Hepatocyte (in vitro differentiated cells): ENCODE data around the gene RMDN2. TPM values are rescaled to one million over a fixed set of nuclear protein-coding genes. Genes with fewer than 3 reads are reported as not detected.

ENCODE experiments used
- DNase-seq: peaks from one replicate; pipeline ENCODE4 v3.0.0-alpha.2; 2016; ENCODE audit warnings: low spot score
- H2AFZ ChIP-seq: fragments of 200-600 bp; sonication (generic); 2 replicates; pipeline ENCODE4 v1.6.0; 2016; ENCODE audit warnings: antibody characterized with exemption, mild to moderate bottlenecking
- H3K27ac ChIP-seq: fragments of 200-600 bp; sonication (generic); 2 replicates; pipeline ENCODE4 v1.5.1; 2016; ENCODE audit warnings: mild to moderate bottlenecking
- H3K27me3 ChIP-seq: fragments of 200-600 bp; sonication (generic); 2 replicates; pipeline ENCODE4 v1.6.1; 2016
- H3K36me3 ChIP-seq: fragments of 200-600 bp; sonication (generic); replicated peaks from 2 replicates; pipeline ENCODE4 v1.5.1; 2016; ENCODE audit warnings: low read depth; ENCODE audit not compliant: insufficient read depth
- H3K4me1 ChIP-seq: fragments of 200-600 bp; sonication (generic); 2 replicates; pipeline ENCODE4 v1.5.1; 2016; ENCODE audit warnings: mild to moderate bottlenecking, moderate library complexity; ENCODE audit not compliant: insufficient read depth
- H3K4me2 ChIP-seq: fragments of 200-600 bp; sonication (generic); 2 replicates; pipeline ENCODE4 v1.6.0; 2016
- H3K4me3 ChIP-seq: fragments of 200-600 bp; sonication (generic); 2 replicates; pipeline ENCODE4 v1.5.1; 2016; ENCODE audit warnings: mild to moderate bottlenecking
- H3K79me2 ChIP-seq: fragments of 200-600 bp; sonication (generic); 2 replicates; pipeline ENCODE4 v1.6.0; 2017; ENCODE audit warnings: mild to moderate bottlenecking
- H3K9me2 ChIP-seq: fragments of 200-600 bp; sonication (generic); replicated peaks from 2 replicates; pipeline ENCODE4 v1.6.0; 2017; ENCODE audit warnings: mild to moderate bottlenecking; ENCODE audit not compliant: insufficient read depth
- H3K9me3 ChIP-seq: fragments of 200-600 bp; sonication (generic); 2 replicates; pipeline ENCODE4 v1.5.1; 2016; ENCODE audit warnings: low read depth, mild to moderate bottlenecking
- H4K20me1 ChIP-seq: fragments of 200-600 bp; sonication (generic); 2 replicates; pipeline ENCODE4 v1.6.0; 2016; ENCODE audit warnings: mild to moderate bottlenecking; ENCODE audit not compliant: insufficient read depth, poor library complexity, severe bottlenecking
- EZH2 ChIP-seq: fragments of 200-600 bp; sonication (generic); IDR thresholded peaks from 2 replicates; pipeline ENCODE4 v1.6.1; 2016; ENCODE audit warnings: antibody characterized with exemption, mild to moderate bottlenecking, borderline replicate concordance
- EZH2phosphoT487 ChIP-seq: fragments of 200-600 bp; sonication (generic); IDR thresholded peaks from one replicate; pipeline ENCODE4 v1.6.1; 2018; ENCODE audit warnings: antibody characterized with exemption, mild to moderate bottlenecking, low read depth, moderate library complexity; ENCODE audit not compliant: unreplicated experiment, severe bottlenecking
- WGBS: methylation state at CpG from one replicate; pipeline ENCODE4 v1.1.6; 2016; ENCODE audit warnings: low lambda C conversion rate; ENCODE audit errors: missing lambda C conversion rate; 5-methylcytosine and 5-hydroxymethylcytosine counted together
- polyA plus RNA-seq: library from polyadenylated mRNA; unstranded; fragments of >200 nt; fragmentation: Nextera tagmentation; extraction: Ambion mirVana; gene quantifications from 2 replicates; pipeline ENCODE4 v1.2.1, GENCODE V29; 2016
- total RNA-seq: library from RNA; depleted of rRNA; stranded (reverse); fragments of >200 nt; gene quantifications from 2 replicates; pipeline ENCODE4 v1.2.3, GENCODE V29; 2014
- TF ChIP-seq, protein P1 (sequence below): fragments of 200-600 bp; sonication (generic); IDR thresholded peaks from 2 replicates; pipeline ENCODE4 v1.5.1; 2016; ENCODE audit warnings: antibody characterized with exemption, mild to moderate bottlenecking; ENCODE audit not compliant: poor library complexity

The RMDN2 gene
- total and polyA plus RNA-seq, 2 experiments from 2014 or later = 9.3 to 14.6 TPM

DNA sequence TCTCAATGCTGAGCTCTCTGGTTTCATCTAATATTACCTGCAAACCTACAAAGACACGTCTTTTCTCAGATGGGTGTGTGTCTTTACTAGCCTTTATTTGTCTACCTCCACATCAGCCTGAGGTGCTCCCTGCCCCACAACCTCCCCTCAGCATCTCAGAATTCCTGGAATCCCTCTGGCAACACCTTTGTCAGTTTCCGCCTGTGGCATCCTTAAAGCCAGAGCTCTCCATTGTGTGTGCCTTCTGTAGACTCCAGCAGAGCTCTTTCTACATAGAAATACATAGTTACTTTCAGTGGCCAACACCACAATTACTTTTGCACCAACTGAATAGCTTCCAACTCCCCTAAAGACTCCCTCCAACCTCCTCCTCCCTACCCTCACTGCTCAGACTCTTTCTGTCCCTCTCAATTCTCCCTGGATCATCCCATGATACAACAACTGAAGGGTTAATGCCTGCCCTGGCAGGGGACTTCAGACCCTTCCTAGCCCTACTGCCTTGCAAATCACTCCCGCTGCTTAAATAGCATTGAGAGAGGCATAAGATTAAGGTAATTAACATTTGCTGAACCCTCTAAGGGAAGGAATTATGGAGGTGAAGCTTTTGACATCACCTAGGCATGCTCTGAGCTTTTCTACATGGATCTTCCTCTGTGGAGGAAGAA, 39.6 kb upstream of the RMDN2 start:
- H3K4me1 ChIP-seq = no peaks in the 10 kb centered on the region
- 51% methylated on average over 3 of the region's 3 CpGs for WGBS
- H4K20me1 ChIP-seq = no peaks in the 10 kb centered on the region
- no peak overlapping the region for H3K4me3 ChIP-seq
- H3K27ac ChIP-seq = no peak overlapping the region
- H3K27me3 ChIP-seq = peaks cover 9% of the 10 kb centered on the region
- H3K4me2 ChIP-seq = no peak overlapping the region
- H3K79me2 ChIP-seq = no peaks in the 10 kb centered on the region
- DNase-seq = no peak
- H3K9me3 ChIP-seq = no peaks in the 10 kb centered on the region
- no peak overlapping the region for H2AFZ ChIP-seq
- no peaks in the 10 kb centered on the region for H3K9me2 ChIP-seq
- H3K36me3 ChIP-seq = no peaks in the 10 kb centered on the region
- no peak for TF ChIP-seq EZH2
- no peak for TF ChIP-seq EZH2phosphoT487
- TF ChIP-seq, protein P1, sequence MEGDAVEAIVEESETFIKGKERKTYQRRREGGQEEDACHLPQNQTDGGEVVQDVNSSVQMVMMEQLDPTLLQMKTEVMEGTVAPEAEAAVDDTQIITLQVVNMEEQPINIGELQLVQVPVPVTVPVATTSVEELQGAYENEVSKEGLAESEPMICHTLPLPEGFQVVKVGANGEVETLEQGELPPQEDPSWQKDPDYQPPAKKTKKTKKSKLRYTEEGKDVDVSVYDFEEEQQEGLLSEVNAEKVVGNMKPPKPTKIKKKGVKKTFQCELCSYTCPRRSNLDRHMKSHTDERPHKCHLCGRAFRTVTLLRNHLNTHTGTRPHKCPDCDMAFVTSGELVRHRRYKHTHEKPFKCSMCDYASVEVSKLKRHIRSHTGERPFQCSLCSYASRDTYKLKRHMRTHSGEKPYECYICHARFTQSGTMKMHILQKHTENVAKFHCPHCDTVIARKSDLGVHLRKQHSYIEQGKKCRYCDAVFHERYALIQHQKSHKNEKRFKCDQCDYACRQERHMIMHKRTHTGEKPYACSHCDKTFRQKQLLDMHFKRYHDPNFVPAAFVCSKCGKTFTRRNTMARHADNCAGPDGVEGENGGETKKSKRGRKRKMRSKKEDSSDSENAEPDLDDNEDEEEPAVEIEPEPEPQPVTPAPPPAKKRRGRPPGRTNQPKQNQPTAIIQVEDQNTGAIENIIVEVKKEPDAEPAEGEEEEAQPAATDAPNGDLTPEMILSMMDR = no peak

DNA sequence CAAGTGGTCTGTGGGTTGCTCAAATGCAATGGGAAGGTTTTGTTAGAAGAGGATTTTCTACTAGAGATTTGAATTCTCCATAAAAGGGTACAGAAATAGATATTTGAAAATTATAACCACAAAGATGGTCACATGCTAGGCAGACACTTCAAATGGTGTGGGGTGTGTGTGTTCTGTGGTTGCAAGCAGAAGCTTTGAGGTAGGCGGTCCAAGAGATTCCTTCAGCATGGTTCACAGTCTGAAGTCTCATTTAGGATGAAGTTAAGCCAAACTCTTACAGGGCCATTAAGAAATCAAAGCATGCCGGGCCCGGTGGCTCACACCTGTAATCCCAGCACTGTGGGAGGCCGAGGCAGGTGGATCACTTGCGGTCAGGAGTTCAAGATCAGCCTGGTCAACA, 38.3 kb upstream of the RMDN2 start:
- 81% methylated on average over 5 of the region's 5 CpGs for WGBS
- no peak overlapping the region for H3K4me2 ChIP-seq
- H3K4me3 ChIP-seq = no peak overlapping the region

DNA sequence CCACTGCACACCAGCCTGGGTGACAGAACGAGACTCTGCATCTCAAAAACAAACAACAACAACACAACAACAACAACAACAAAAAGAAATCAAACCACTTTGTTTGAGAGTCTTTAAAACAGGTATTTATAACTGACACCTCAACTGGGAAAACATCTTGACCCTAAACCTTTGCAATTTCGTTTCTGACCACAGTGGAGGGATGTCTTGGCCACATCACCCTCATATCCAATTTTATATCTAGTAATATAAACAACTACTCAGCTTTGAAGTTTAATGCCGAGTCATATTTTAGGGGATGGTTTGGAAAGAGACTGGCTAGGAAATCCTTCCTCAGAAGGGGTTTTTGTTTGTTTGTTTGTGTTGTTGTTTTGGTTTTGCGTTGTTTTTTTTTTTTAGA, 37.8 kb upstream of the RMDN2 start:
- Histone ChIP-seq H3K79me2 (no peaks in the 10 kb centered on the region), H3K9me2 (no peaks in the 10 kb centered on the region), H3K36me3 (no peaks in the 10 kb centered on the region), H3K9me3 (no peaks in the 10 kb centered on the region), H3K27me3 (peaks cover 5% of the 10 kb centered on the region), H4K20me1 (no peaks in the 10 kb centered on the region), H2AFZ (no peak overlapping the region), H3K4me3 (no peak overlapping the region), H3K4me2 (no peak overlapping the region), H3K27ac (no peak overlapping the region), H3K4me1 (no peaks in the 10 kb centered on the region)
- TF ChIP-seq, protein P1 = no peak
- TF ChIP-seq EZH2phosphoT487 (no peak), EZH2 (no peak)
- 80% methylated on average over 4 of the region's 4 CpGs for WGBS
- DNase-seq = no peak

More for the DNA sequence above, 38.3 kb upstream of the RMDN2 start:
- no peak overlapping the region for H2AFZ ChIP-seq
- DNase-seq = no peak
- H4K20me1 ChIP-seq = no peaks in the 10 kb centered on the region
- peaks cover 9% of the 10 kb centered on the region for H3K27me3 ChIP-seq
- no peak overlapping the region for H3K27ac ChIP-seq
- H3K4me1 ChIP-seq = no peaks in the 10 kb centered on the region
- no peaks in the 10 kb centered on the region for H3K79me2 ChIP-seq
- TF ChIP-seq EZH2phosphoT487 (no peak), EZH2 (no peak)
- TF ChIP-seq, protein P1 = no peak
- H3K9me2 ChIP-seq = no peaks in the 10 kb centered on the region
- no peaks in the 10 kb centered on the region for H3K36me3 ChIP-seq
- no peaks in the 10 kb centered on the region for H3K9me3 ChIP-seq
